Hematopoietic multipotent progenitor cell treated with erythropoietin and hydrocortisone succinate and interleukin-3 and kit ligand, for 4 days (in vitro differentiated cells): Measurements from ENCODE around the gene WASHC2A.
"Not testable (repeated sequence)": the region's sequence is repeated elsewhere in the genome, so short reads cannot be mapped to it uniquely, and the experiment has no call there.

ENCODE experiments used
- DNase-seq: peaks from one replicate; pipeline ENCODE4 v3.0.0-alpha.2; 2015

WASHC2A gene

GRCh38 chr10:50159856-50160255 lies 92.1 kb downstream of the WASHC2A start:
- peak; percentile 3 for DNase-seq

- DNase-seq, result not testable (repeated sequence)
These were observed 97.3 kb downstream of the WASHC2A start for GRCh38 chr10:50165038-50165437.

- DNase-seq, result not testable (repeated sequence)
These were observed 100.1 kb downstream of the WASHC2A start for GRCh38 chr10:50167833-50168232.

DNA sequence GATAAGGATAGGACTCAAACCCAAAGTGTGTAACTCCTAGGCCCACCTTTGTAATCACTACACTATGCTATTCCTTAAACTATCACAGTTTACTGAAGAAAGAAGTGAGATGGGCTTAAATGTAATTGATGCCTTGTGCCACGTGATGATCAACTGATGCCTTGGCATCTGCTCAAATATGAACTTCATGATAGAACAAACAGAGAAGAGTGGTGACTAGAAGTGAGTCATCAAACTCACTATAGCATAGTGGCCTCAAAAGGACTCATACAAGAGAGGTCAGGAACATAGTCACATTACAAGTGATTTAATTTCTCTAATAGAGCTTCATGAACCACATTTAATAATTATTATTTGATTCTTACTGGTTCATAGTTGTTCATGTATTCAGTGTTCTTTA lies 101.8 kb downstream of the WASHC2A start:
- not testable (repeated sequence) for DNase-seq

DNA sequence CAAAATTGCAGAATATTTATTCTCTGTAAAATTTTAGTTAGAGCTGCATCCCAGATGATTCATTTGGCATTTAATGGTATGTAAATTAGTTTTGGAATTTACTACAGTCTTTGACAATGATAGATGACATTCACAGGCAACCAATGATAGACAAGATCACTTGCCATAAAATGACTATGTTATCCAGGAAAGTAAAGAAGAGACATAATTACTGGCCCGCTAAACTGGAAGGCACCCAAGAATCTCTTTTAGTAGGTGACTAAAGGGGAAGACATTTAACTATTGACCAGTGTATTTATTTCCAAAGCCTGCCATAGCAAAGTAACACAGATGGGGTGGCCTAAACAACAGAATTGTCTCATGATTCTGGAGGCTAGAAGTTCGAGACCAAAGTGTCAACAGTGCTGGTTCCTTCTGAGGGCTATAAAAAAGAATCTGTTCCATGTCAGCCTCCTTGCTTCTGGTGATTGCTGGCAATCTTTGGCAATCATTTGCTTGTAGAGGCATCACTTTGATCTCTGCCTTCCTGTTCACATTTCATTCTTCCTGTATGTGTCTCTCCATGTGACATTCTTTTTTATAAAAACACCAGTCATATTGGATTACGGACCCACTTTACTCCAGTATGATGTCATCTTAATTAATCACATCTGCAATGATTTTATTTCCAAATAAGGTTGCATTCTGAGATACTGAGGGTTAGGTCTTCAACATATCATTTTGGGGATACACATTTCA lies 107.2 kb downstream of the WASHC2A start:
- DNase-seq, result not testable (repeated sequence)
